HepG2 (cell line): ENCODE results near the gene SRSF3. TPM values are rescaled to one million over a fixed set of nuclear protein-coding genes. Genes with fewer than 3 reads are reported as not detected.

ENCODE experiments used
- ATF3 ChIP-seq: sonication (generic); formaldehyde crosslinking; IDR thresholded peaks from 2 replicates; pipeline ENCODE4 v1.4.0; 2020; ENCODE audit warnings: missing genetic modification reagents
- ATF7 ChIP-seq, 2 experiments: fragments of 450-650 bp in 1 of 2; sonication (generic) in 1 of 2; formaldehyde crosslinking in 1 of 2; IDR thresholded peaks; 2 replicates each; pipeline versions ENCODE4 v1.4.0 to v1.6.1; 2016 to 2020; ENCODE audit warnings: antibody characterized with exemption in 1 of 2, mild to moderate bottlenecking in 1 of 2, missing genetic modification reagents in 1 of 2
- CHD4 ChIP-seq: fragments of 200-600 bp; sonication (generic); IDR thresholded peaks from 2 replicates; pipeline ENCODE4 v1.7.0; 2017; ENCODE audit warnings: mild to moderate bottlenecking, low read length, borderline replicate concordance
- HIVEP1 ChIP-seq: sonication (generic); formaldehyde crosslinking; IDR thresholded peaks from 2 replicates; pipeline ENCODE4 v1.4.0; 2020; ENCODE audit warnings: mild to moderate bottlenecking, missing genetic modification reagents
- MAFK ChIP-seq, 2 experiments: IDR thresholded peaks in 1 of 2; conservative IDR thresholded peaks in 1 of 2; 2 replicates each; pipeline ENCODE4 v1.6.1; 2011; ENCODE audit warnings: improper control_type of control experiment in 2 of 2, low read length in 2 of 2
- PHF5A ChIP-seq: IDR thresholded peaks from one replicate; pipeline ENCODE4 v1.6.1; 2018; ENCODE audit warnings: low read depth, missing genetic modification reagents; ENCODE audit not compliant: unreplicated experiment
- POLR2G ChIP-seq: fragments of 200-400 bp; formaldehyde crosslinking; IDR thresholded peaks from 2 replicates; pipeline ENCODE4 v1.6.1; 2018; ENCODE audit warnings: mild to moderate bottlenecking, low read depth, low read length, moderate library complexity
- RFX1 ChIP-seq: fragments of 450-650 bp; IDR thresholded peaks from 2 replicates; pipeline ENCODE4 v1.6.1; 2017
- SMARCE1 ChIP-seq: fragments of 450-650 bp; IDR thresholded peaks from 2 replicates; pipeline ENCODE4 v1.6.1; 2017; ENCODE audit warnings: borderline replicate concordance
- SYNCRIP ChIP-seq: fragments of 200-400 bp; formaldehyde crosslinking; IDR thresholded peaks from 2 replicates; pipeline ENCODE4 v1.6.1; 2018; ENCODE audit warnings: mild to moderate bottlenecking, low read depth, low read length; ENCODE audit not compliant: insufficient read depth
- TFE3 ChIP-seq: IDR thresholded peaks from 2 replicates; pipeline ENCODE4 v1.6.1; 2016
- ZFP41 ChIP-seq: sonication (generic); formaldehyde crosslinking; IDR thresholded peaks from 2 replicates; pipeline ENCODE4 v1.4.0; 2020; ENCODE audit warnings: mild to moderate bottlenecking, missing genetic modification reagents, borderline replicate concordance
- ZHX2 ChIP-seq, 2 experiments: sonication (generic) in 1 of 2; formaldehyde crosslinking in 1 of 2; IDR thresholded peaks; 2 replicates each; pipeline versions ENCODE4 v1.6.1 to v1.9.0; 2014 to 2022; ENCODE audit warnings: antibody characterized with exemption in 1 of 2, borderline replicate concordance in 1 of 2, inconsistent platforms in 1 of 2, low read depth in 1 of 2, missing genetic modification reagents in 1 of 2
- ZNF121 ChIP-seq: sonication (generic); formaldehyde crosslinking; IDR thresholded peaks from 2 replicates; pipeline ENCODE4 v1.5.0; 2020; ENCODE audit warnings: mild to moderate bottlenecking, missing genetic modification reagents
- ZNF329 ChIP-seq: sonication (generic); formaldehyde crosslinking; IDR thresholded peaks from 2 replicates; pipeline ENCODE4 v1.9.0; 2021; ENCODE audit warnings: low read depth, mild to moderate bottlenecking, missing genetic modification reagents
- ZNF543 ChIP-seq: sonication (generic); formaldehyde crosslinking; IDR thresholded peaks from 2 replicates; pipeline ENCODE4 v1.4.0; 2020; ENCODE audit warnings: mild to moderate bottlenecking, missing genetic modification reagents
- ZNF569 ChIP-seq: sonication (generic); formaldehyde crosslinking; IDR thresholded peaks from 2 replicates; pipeline ENCODE4 v1.5.0; 2020; ENCODE audit warnings: mild to moderate bottlenecking, missing genetic modification reagents, moderate library complexity, borderline replicate concordance
- ZNF746 ChIP-seq: sonication (generic); formaldehyde crosslinking; IDR thresholded peaks from 2 replicates; pipeline ENCODE4 v1.8.0; 2022; ENCODE audit warnings: mild to moderate bottlenecking, missing genetic modification reagents
- ZNF841 ChIP-seq: sonication (generic); formaldehyde crosslinking; IDR thresholded peaks from 2 replicates; pipeline ENCODE4 v1.8.1; 2023; ENCODE audit warnings: missing genetic modification reagents, borderline replicate concordance
- ZSCAN12 ChIP-seq: sonication (generic); formaldehyde crosslinking; IDR thresholded peaks from 2 replicates; pipeline ENCODE4 v1.9.0; 2021; ENCODE audit warnings: mild to moderate bottlenecking, missing genetic modification reagents
- polyA plus RNA-seq, 8 experiments: library from polyadenylated mRNA; depleted of rRNA in 3 of 8; stranded (reverse) in 7 of 8; unstranded in 1 of 8; fragments of >200 nt; fragmentation: Illumina TruSeq in 4 of 8; extraction: Trizol in 4 of 8; gene quantifications; 2 replicates each; pipeline versions ENCODE4 v1.2.1 to v1.2.3, GENCODE V29; 2011 to 2016; ENCODE audit warnings: low read depth in 4 of 8, missing spikeins in 1 of 8, mixed read lengths in 1 of 8; ENCODE audit not compliant: insufficient read depth in 1 of 8
- total RNA-seq, 5 experiments: library from RNA; depleted of rRNA; stranded (reverse); fragments of >200 nt; fragmentation: Illumina TruSeq; extraction: Trizol; gene quantifications; 2 replicates each; pipeline ENCODE4 v1.2.3, GENCODE V29; 2016; ENCODE audit warnings: low read depth in 1 of 5
- TF ChIP-seq, protein P1 (sequence below): sonication (generic); formaldehyde crosslinking; IDR thresholded peaks from 2 replicates; pipeline ENCODE4 v1.5.0; 2020; ENCODE audit warnings: missing genetic modification reagents

The SRSF3 gene
- total and polyA plus RNA-seq, 2 of the 13 experiments (the other 11 are each of a cell fraction or from before 2014, with no cell fraction given): 206 to 684 TPM

- TF ChIP-seq RFX1: no peak
- TF ChIP-seq HIVEP1 (CRISPR knock-in tag): no peak
- TF ChIP-seq ZNF569: no peak
- peak; percentile 50 for TF ChIP-seq POLR2G
- TF ChIP-seq ZNF329 (CRISPR knock-in tag): no peak
- no peak for TF ChIP-seq ZNF841
- no peak for TF ChIP-seq TFE3 (CRISPR knock-in tag)
- TF ChIP-seq ZHX2 (IDR thresholded peaks at IDR 0.05; ENCODE audit: low read depth): no peak
- no peak for TF ChIP-seq ZHX2 (CRISPR knock-in tag; IDR thresholded peaks at IDR 0.05; ENCODE audit: borderline replicate concordance)
- TF ChIP-seq ZFP41: no peak
- TF ChIP-seq ATF3: peak; percentile 68; the same call in 1 of the 2 replicates
- TF ChIP-seq, protein P1, sequence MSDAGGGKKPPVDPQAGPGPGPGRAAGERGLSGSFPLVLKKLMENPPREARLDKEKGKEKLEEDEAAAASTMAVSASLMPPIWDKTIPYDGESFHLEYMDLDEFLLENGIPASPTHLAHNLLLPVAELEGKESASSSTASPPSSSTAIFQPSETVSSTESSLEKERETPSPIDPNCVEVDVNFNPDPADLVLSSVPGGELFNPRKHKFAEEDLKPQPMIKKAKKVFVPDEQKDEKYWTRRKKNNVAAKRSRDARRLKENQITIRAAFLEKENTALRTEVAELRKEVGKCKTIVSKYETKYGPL (CRISPR knock-in tag): no peak
- TF ChIP-seq ZNF121 (CRISPR knock-in tag): peak; percentile 47; the same call in 1 of the 2 replicates
- peak; percentile 39 to 57; a peak in 2 of 4 replicates for TF ChIP-seq MAFK (conservative IDR thresholded peaks at IDR 0.05 in 1 of 2, IDR thresholded peaks at IDR 0.05 in 1 of 2; ENCODE audit: low read length in 2 of 2)
- TF ChIP-seq ZNF746 (CRISPR knock-in tag): no peak
- TF ChIP-seq SMARCE1: no peak
- TF ChIP-seq PHF5A (CRISPR knock-in tag): no peak
- TF ChIP-seq ATF7 (IDR thresholded peaks at IDR 0.05): peak; percentile 78
- TF ChIP-seq ATF7 (CRISPR knock-in tag; IDR thresholded peaks at IDR 0.05): no peak
- TF ChIP-seq SYNCRIP: no peak
- no peak for TF ChIP-seq ZSCAN12 (CRISPR knock-in tag)
- no peak for TF ChIP-seq ZNF543 (CRISPR knock-in tag)
- TF ChIP-seq CHD4: 0 out of 2 replicates have a peak, but pooled peaks have one; percentile 41
Observed at GRCh38 chr6:36615018-36615761, 21.0 kb downstream of the SRSF3 start (continued).
